HepG2 (cell line): ENCODE data around the gene PPOX. TPM values are rescaled to one million over a fixed set of nuclear protein-coding genes. Genes with fewer than 3 reads are reported as not detected.

ENCODE experiments used
- ATAC-seq: fragments of 200-7000 bp; cut with Tn5 transposase; 3 replicates; pipeline ENCODE4 v1.9.1; 2020; ENCODE audit warnings: mild to moderate bottlenecking, moderate library complexity
- BruUV-seq: library from RNA; stranded (reverse); fragments of 400-500 nt; replicated peaks from 2 replicates; lab custom pipeline; 2021; lab: Mats Ljungman, UMichigan
- CTCF ChIA-PET: fragments of 300-600 bp; formaldehyde crosslinking; extraction: SDS; loops from one replicate; lab custom pipeline; 2021; ENCODE audit warnings: low total read pairs, inconsistent platforms, low intra/inter-chr PET ratio; lab: Yijun Ruan, JAX
- POLR2A ChIA-PET: fragments of 350-600 bp; sonication (Branson Sonifier 250); formaldehyde crosslinking; loops from one replicate; lab custom pipeline; 2020; ENCODE audit warnings: antibody characterized with exemption, inconsistent platforms; lab: Yijun Ruan, JAX
- DNase-seq: peaks from one replicate; pipeline ENCODE4 v3.0.0-alpha.2; 2015; ENCODE audit warnings: low spot score
- FAIRE-seq: peaks from 3 replicates; lab custom pipeline; 2011; peaks lifted over from hg19 to GRCh38; lab: Jason Lieb, UNC
- H2AFZ ChIP-seq: one replicate; pipeline ENCODE4 v1.6.1; 2011; ENCODE audit warnings: low read length, inconsistent platforms
- H3K27ac ChIP-seq: fragments of 300-600 bp; 3 replicates; pipeline ENCODE4 v1.8.0; 2011; ENCODE audit warnings: mixed run types, mild to moderate bottlenecking, mixed read lengths, low read length, inconsistent platforms; ENCODE audit not compliant: insufficient read depth; ENCODE audit errors: extremely low read length
- H3K27me3 ChIP-seq, 2 experiments: fragments of 200-600 bp in 1 of 2; 2 replicates in 1 of 2; 3 replicates in 1 of 2; pipeline versions ENCODE4 v1.6.0 to v1.8.0; 2011; ENCODE audit warnings: low read length in 2 of 2, mild to moderate bottlenecking in 2 of 2, moderate library complexity in 2 of 2, inconsistent platforms in 1 of 2; ENCODE audit not compliant: insufficient read depth in 2 of 2, control insufficient read depth in 1 of 2
- H3K36me3 ChIP-seq, 2 experiments: fragments of 200-600 bp in 1 of 2; replicated peaks in 1 of 2; 2 replicates in 1 of 2; 3 replicates in 1 of 2; pipeline versions ENCODE4 v1.5.1 to v1.8.0; 2011; ENCODE audit warnings: low read length in 2 of 2, inconsistent platforms in 1 of 2; ENCODE audit not compliant: insufficient read depth in 2 of 2, control insufficient read depth in 1 of 2
- H3K4me1 ChIP-seq: 2 replicates; pipeline ENCODE4 v1.5.1; 2012; ENCODE audit warnings: low read length, inconsistent platforms; ENCODE audit not compliant: insufficient read depth
- H3K4me2 ChIP-seq: 2 replicates; pipeline ENCODE4 v1.6.0; 2011; ENCODE audit warnings: low read depth, low read length, inconsistent platforms
- H3K4me3 ChIP-seq, 3 experiments: fragments of 200-600 bp in 1 of 3; sonication (generic), shearing (Covaris generic) in 1 of 3; replicated peaks in 1 of 3; 2 replicates each; pipeline ENCODE4 v1.5.1; 2011 to 2016; ENCODE audit warnings: low read length in 3 of 3, inconsistent platforms in 2 of 3, low read depth in 2 of 3, mild to moderate bottlenecking in 2 of 3, control low read depth in 1 of 3, mixed read lengths in 1 of 3; ENCODE audit not compliant: insufficient read depth in 1 of 3
- H3K79me2 ChIP-seq: one replicate; pipeline ENCODE4 v1.6.1; 2011; ENCODE audit warnings: low read length, inconsistent platforms; ENCODE audit not compliant: insufficient read depth
- H3K9ac ChIP-seq: 2 replicates; pipeline ENCODE4 v1.6.0; 2011; ENCODE audit warnings: mild to moderate bottlenecking, low read depth, low read length, inconsistent platforms; ENCODE audit not compliant: insufficient read depth
- H3K9me3 ChIP-seq: 2 replicates; pipeline ENCODE4 v1.5.1; 2012; ENCODE audit warnings: mild to moderate bottlenecking, low read length
- H4K20me1 ChIP-seq: 2 replicates; pipeline ENCODE4 v1.6.0; 2011; ENCODE audit warnings: inconsistent platforms, mild to moderate bottlenecking, low read length, moderate library complexity; ENCODE audit not compliant: insufficient read depth
- CTCF ChIP-seq: sonication (generic); formaldehyde crosslinking; IDR thresholded peaks from 2 replicates; pipeline ENCODE4 v1.5.0; 2020; ENCODE audit warnings: mild to moderate bottlenecking, missing genetic modification reagents, moderate library complexity
- FLYWCH1 ChIP-seq: sonication (generic); formaldehyde crosslinking; IDR thresholded peaks from 2 replicates; pipeline ENCODE4 v1.8.1; 2023; ENCODE audit warnings: mild to moderate bottlenecking, missing genetic modification reagents
- HES4 ChIP-seq: sonication (generic); formaldehyde crosslinking; IDR thresholded peaks from 2 replicates; pipeline ENCODE4 v1.9.0; 2021; ENCODE audit warnings: mild to moderate bottlenecking, missing genetic modification reagents, borderline replicate concordance
- RARG ChIP-seq: sonication (generic); formaldehyde crosslinking; IDR thresholded peaks from 2 replicates; pipeline ENCODE4 v1.4.0; 2020; ENCODE audit warnings: low read depth, mild to moderate bottlenecking, missing genetic modification reagents
- STAG1 ChIP-seq: sonication (generic); formaldehyde crosslinking; IDR thresholded peaks from 2 replicates; pipeline ENCODE4 v1.4.0; 2020; ENCODE audit warnings: missing genetic modification reagents
- ZMYM4 ChIP-seq: sonication (generic); formaldehyde crosslinking; IDR thresholded peaks from 2 replicates; pipeline ENCODE4 v1.8.1; 2023; ENCODE audit warnings: mild to moderate bottlenecking, missing genetic modification reagents
- ZNF160 ChIP-seq: sonication (generic); formaldehyde crosslinking; IDR thresholded peaks from 2 replicates; pipeline ENCODE4 v1.8.0; 2022; ENCODE audit warnings: mild to moderate bottlenecking, inconsistent platforms, missing genetic modification reagents
- ZNF687 ChIP-seq: sonication (generic); formaldehyde crosslinking; IDR thresholded peaks from 2 replicates; pipeline ENCODE4 v1.5.1; 2020; ENCODE audit warnings: mild to moderate bottlenecking, missing genetic modification reagents, moderate library complexity
- ZSCAN9 ChIP-seq: IDR thresholded peaks from 2 replicates; pipeline ENCODE4 v1.6.1; 2016; ENCODE audit warnings: borderline replicate concordance
- WGBS: methylation state at CpG from one replicate; pipeline ENCODE4 v1.1.6; 2017; ENCODE audit warnings: low lambda C conversion rate; 5-methylcytosine and 5-hydroxymethylcytosine counted together
- in situ Hi-C: cut with HindIII; loops from 2 replicates; pipeline ENCODE4 v1.10.0; 2017; ENCODE audit warnings: low pct_unique_long_range_greater_than_20kb; ENCODE audit not compliant: extremely low pct_ligation_motif_present
- intact Hi-C: fragments of 100-400 bp; cut with micrococcal nuclease; formaldehyde crosslinking; loops from one replicate; pipeline ENCODE4 v1.10.0; 2022; ENCODE audit not compliant: unreplicated experiment
- polyA plus RNA-seq, 8 experiments: library from polyadenylated mRNA; depleted of rRNA in 3 of 8; stranded (reverse) in 7 of 8; unstranded in 1 of 8; fragments of >200 nt; fragmentation: Illumina TruSeq in 4 of 8; extraction: Trizol in 4 of 8; gene quantifications; 2 replicates each; pipeline versions ENCODE4 v1.2.1 to v1.2.3, GENCODE V29; 2011 to 2016; ENCODE audit warnings: low read depth in 4 of 8, missing spikeins in 1 of 8, mixed read lengths in 1 of 8; ENCODE audit not compliant: insufficient read depth in 1 of 8
- total RNA-seq, 5 experiments: library from RNA; depleted of rRNA; stranded (reverse); fragments of >200 nt; fragmentation: Illumina TruSeq; extraction: Trizol; gene quantifications; 2 replicates each; pipeline ENCODE4 v1.2.3, GENCODE V29; 2016; ENCODE audit warnings: low read depth in 1 of 5
- TF ChIP-seq, protein P1 (sequence below): fragments of 450-650 bp; IDR thresholded peaks from 2 replicates; pipeline ENCODE4 v1.6.1; 2017

The PPOX gene
- total and polyA plus RNA-seq, 2 of the 13 experiments (the other 11 are each of a cell fraction or from before 2014, with no cell fraction given): 15.5 to 27.7 TPM

GRCh38 chr1:161180639-161181038 lies 14.4 kb downstream of the PPOX start:
- Histone ChIP-seq H4K20me1 (no peaks in the 10 kb centered on the region), H3K4me2 (no peak overlapping the region), H3K36me3 (no peaks in the 10 kb centered on the region; a peak in 3 of 5 replicates), H3K27ac (no peak overlapping the region), H2AFZ (no peak overlapping the region), H3K27me3 (no peaks in the 10 kb centered on the region; a peak in 1 of 5 replicates), H3K4me1 (peaks cover 18% of the 10 kb centered on the region), H3K4me3 (no peak overlapping the region), H3K79me2 (peaks cover 10% of the 10 kb centered on the region), H3K9ac (no peak overlapping the region), H3K9me3 (no peaks in the 10 kb centered on the region)
- ATAC-seq: no peak
- BruUV-seq: no TSS peak
- CTCF ChIA-PET: interaction anchor here (1.2 kb wide), 1 partner anchor 201 kb away, joined by 4 read pairs; no protein-coding TSS in a partner anchor
- intact Hi-C loops (no loop called here), in situ Hi-C loops (no loop called here)
- WGBS: 3% methylated on average over 1 of the region's 1 CpG
- DNase-seq: no peak
- POLR2A ChIA-PET: no interaction called here
- no peak for FAIRE-seq
- TF ChIP-seq RARG (CRISPR knock-in tag): no peak
- peak; percentile 44; the same call in 1 of the 2 replicates for TF ChIP-seq CTCF (CRISPR knock-in tag)
- peak; percentile 57 for TF ChIP-seq STAG1
- TF ChIP-seq ZNF160 (CRISPR knock-in tag): no peak

GRCh38 chr1:161182214-161182613 lies 16.0 kb downstream of the PPOX start:
- Histone ChIP-seq H3K36me3 (no peaks in the 10 kb centered on the region), H2AFZ (no peak overlapping the region), H3K9me3 (no peaks in the 10 kb centered on the region), H3K4me2 (no peak overlapping the region), H3K4me1 (peaks cover 13% of the 10 kb centered on the region), H3K27ac (no peak overlapping the region), H4K20me1 (no peaks in the 10 kb centered on the region), H3K9ac (no peak overlapping the region), H3K79me2 (peaks cover under 1% of the 10 kb centered on the region), H3K27me3 (no peaks in the 10 kb centered on the region; a peak in 1 of 5 replicates), H3K4me3 (no peak overlapping the region)
- CTCF ChIA-PET: no interaction called here
- 79% methylated on average over 1 of the region's 1 CpG for WGBS
- in situ Hi-C loops: no loop called here
- POLR2A ChIA-PET: no interaction called here
- intact Hi-C loops: no loop called here
- no TSS peak for BruUV-seq
- TF ChIP-seq, protein P1, sequence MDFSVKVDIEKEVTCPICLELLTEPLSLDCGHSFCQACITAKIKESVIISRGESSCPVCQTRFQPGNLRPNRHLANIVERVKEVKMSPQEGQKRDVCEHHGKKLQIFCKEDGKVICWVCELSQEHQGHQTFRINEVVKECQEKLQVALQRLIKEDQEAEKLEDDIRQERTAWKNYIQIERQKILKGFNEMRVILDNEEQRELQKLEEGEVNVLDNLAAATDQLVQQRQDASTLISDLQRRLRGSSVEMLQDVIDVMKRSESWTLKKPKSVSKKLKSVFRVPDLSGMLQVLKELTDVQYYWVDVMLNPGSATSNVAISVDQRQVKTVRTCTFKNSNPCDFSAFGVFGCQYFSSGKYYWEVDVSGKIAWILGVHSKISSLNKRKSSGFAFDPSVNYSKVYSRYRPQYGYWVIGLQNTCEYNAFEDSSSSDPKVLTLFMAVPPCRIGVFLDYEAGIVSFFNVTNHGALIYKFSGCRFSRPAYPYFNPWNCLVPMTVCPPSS: no peak
- TF ChIP-seq ZNF687: no peak
- TF ChIP-seq ZSCAN9 (CRISPR knock-in tag): no peak
- no peak for TF ChIP-seq HES4 (CRISPR knock-in tag)
- no peak for TF ChIP-seq FLYWCH1
- no peak for TF ChIP-seq ZMYM4 (CRISPR knock-in tag)
- DNase-seq: no peak
- ATAC-seq: no peak
- no peak for FAIRE-seq
